C4-2B (cell line): ENCODE data around the gene COX7A2L.

Experiments used
- ZFX ChIP-seq: fragments of 450-650 bp; IDR thresholded peaks from 2 replicates; pipeline ENCODE4 v1.6.1; 2017
- TF ChIP-seq, protein P1 (sequence below): fragments of 450-650 bp; conservative IDR thresholded peaks from 2 replicates; pipeline ENCODE4 v1.5.1; 2017; ENCODE audit warnings: mild to moderate bottlenecking

DNA sequence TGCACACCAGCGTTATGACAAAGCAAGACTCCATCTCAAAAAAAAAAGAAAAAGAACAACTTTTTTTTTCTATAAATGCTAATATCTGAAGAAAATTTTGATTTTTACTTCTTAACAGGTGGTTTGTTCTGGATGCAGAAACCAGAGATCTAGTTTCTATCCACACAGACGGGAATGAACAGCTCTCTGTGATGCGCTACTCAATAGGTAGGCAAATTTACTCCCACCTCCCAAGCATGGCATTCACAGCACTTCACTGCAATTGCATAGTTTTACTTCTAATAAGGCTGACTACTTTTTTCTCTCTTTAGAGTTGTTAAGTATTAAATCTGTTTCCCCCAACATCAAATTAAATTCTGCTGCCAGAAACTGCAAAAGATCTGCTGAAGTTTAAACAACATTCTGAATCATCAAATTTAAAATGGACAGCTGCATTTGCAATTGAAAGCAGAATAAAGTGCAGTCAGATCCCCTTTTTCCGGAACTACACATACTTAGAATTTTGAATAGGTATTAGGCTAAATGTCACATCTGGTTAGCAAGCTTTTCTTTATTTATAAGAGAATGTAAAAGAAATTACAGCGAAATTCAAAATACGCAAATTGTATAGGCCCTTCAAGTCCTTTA lies 45.1 kb downstream of the COX7A2L start:
- TF ChIP-seq, protein P1, sequence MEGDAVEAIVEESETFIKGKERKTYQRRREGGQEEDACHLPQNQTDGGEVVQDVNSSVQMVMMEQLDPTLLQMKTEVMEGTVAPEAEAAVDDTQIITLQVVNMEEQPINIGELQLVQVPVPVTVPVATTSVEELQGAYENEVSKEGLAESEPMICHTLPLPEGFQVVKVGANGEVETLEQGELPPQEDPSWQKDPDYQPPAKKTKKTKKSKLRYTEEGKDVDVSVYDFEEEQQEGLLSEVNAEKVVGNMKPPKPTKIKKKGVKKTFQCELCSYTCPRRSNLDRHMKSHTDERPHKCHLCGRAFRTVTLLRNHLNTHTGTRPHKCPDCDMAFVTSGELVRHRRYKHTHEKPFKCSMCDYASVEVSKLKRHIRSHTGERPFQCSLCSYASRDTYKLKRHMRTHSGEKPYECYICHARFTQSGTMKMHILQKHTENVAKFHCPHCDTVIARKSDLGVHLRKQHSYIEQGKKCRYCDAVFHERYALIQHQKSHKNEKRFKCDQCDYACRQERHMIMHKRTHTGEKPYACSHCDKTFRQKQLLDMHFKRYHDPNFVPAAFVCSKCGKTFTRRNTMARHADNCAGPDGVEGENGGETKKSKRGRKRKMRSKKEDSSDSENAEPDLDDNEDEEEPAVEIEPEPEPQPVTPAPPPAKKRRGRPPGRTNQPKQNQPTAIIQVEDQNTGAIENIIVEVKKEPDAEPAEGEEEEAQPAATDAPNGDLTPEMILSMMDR, result no peak
- no peak for TF ChIP-seq ZFX
